H1 (cell line): Measurements from ENCODE around the gene TAF13. TPM values are rescaled to one million over a fixed set of nuclear protein-coding genes. Genes with fewer than 3 reads are reported as not detected.

Experiments used
- CTCF ChIA-PET: fragments of 300-600 bp; sonication (Branson Sonifier 250); formaldehyde crosslinking; loops from one replicate; lab custom pipeline; 2021; ENCODE audit not compliant: partially characterized antibody; lab: Charles Lee
- POLR2A ChIA-PET: fragments of 300-600 bp; sonication (Branson Sonifier 250); formaldehyde crosslinking; loops from one replicate; lab custom pipeline; 2021; ENCODE audit warnings: inconsistent platforms; ENCODE audit not compliant: partially characterized antibody; lab: Charles Lee
- DNase-seq, 2 experiments: peaks; one replicate each; pipeline versions ENCODE4 v3.0.0 to v3.0.0-alpha.2; 2010 to 2022; ENCODE audit warnings: low spot score in 2 of 2, low read depth in 1 of 2, mixed read lengths in 1 of 2
- FAIRE-seq: peaks from 2 replicates; lab custom pipeline; 2011; peaks lifted over from hg19 to GRCh38; lab: Jason Lieb, UNC
- H2AFZ ChIP-seq: 2 replicates; pipeline ENCODE4 v1.8.1; 2012; ENCODE audit warnings: low read length, inconsistent platforms
- H2AK5ac ChIP-seq: 2 replicates; pipeline ENCODE4 v1.6.1; 2013; ENCODE audit warnings: low read depth, low read length
- H2BK120ac ChIP-seq: replicated peaks from 2 replicates; pipeline ENCODE3; 2013; ENCODE audit warnings: low read depth, low read length, inconsistent platforms
- H2BK12ac ChIP-seq: 2 replicates; pipeline ENCODE4 v1.6.1; 2013; ENCODE audit warnings: low read depth, low read length
- H2BK15ac ChIP-seq: 2 replicates; pipeline ENCODE4 v1.6.1; 2013; ENCODE audit warnings: low read length
- H2BK20ac ChIP-seq: 2 replicates; pipeline ENCODE4 v1.6.1; 2013; ENCODE audit warnings: low read length
- H2BK5ac ChIP-seq: 2 replicates; pipeline ENCODE4 v1.6.1; 2013; ENCODE audit warnings: low read depth, low read length
- H3K14ac ChIP-seq: 2 replicates; pipeline ENCODE4 v1.6.1; 2013; ENCODE audit warnings: inconsistent platforms; ENCODE audit not compliant: insufficient read length
- H3K18ac ChIP-seq: 2 replicates; pipeline ENCODE4 v1.6.1; 2013; ENCODE audit warnings: low read length; ENCODE audit errors: extremely low read depth
- H3K23ac ChIP-seq: 2 replicates; pipeline ENCODE4 v1.6.1; 2013; ENCODE audit warnings: inconsistent platforms; ENCODE audit not compliant: insufficient read length
- H3K23me2 ChIP-seq: 2 replicates; pipeline ENCODE4 v1.6.1; 2013; ENCODE audit warnings: low read depth, low read length
- H3K27ac ChIP-seq: 2 replicates; pipeline ENCODE4 v1.6.1; 2011; ENCODE audit warnings: low read depth, low read length, inconsistent platforms
- H3K27me3 ChIP-seq, 4 experiments: replicated peaks in 1 of 4; 1 replicate in 1 of 4; 2 replicates in 3 of 4; pipeline versions ENCODE4 v1.6.1 to v1.8.1; 2011 to 2013; ENCODE audit warnings: low read length in 3 of 4, mild to moderate bottlenecking in 3 of 4, inconsistent platforms in 2 of 4, mixed read lengths in 2 of 4, moderate library complexity in 1 of 4; ENCODE audit not compliant: control insufficient read depth in 3 of 4, insufficient read depth in 3 of 4; ENCODE audit errors: extremely low read depth in 1 of 4
- H3K36me3 ChIP-seq, 4 experiments: 2 replicates each; pipeline versions ENCODE4 v1.6.1 to v1.8.1; 2011 to 2013; ENCODE audit warnings: mild to moderate bottlenecking in 4 of 4, low read length in 3 of 4, moderate library complexity in 2 of 4, control low read depth in 1 of 4, inconsistent platforms in 1 of 4; ENCODE audit not compliant: insufficient read depth in 4 of 4, control insufficient read depth in 2 of 4
- H3K4ac ChIP-seq: replicated peaks from 2 replicates; pipeline ENCODE3; 2013; ENCODE audit warnings: low read length, low read depth, mixed read lengths, inconsistent platforms; ENCODE audit not compliant: insufficient read length
- H3K4me1 ChIP-seq, 4 experiments: replicated peaks in 1 of 4; 1 replicate in 1 of 4; 2 replicates in 3 of 4; pipeline versions ENCODE4 v1.6.1 to v1.8.1; 2011 to 2013; ENCODE audit warnings: low read length in 3 of 4, inconsistent platforms in 2 of 4, mixed read lengths in 1 of 4; ENCODE audit not compliant: insufficient read depth in 4 of 4, control insufficient read depth in 3 of 4
- H3K4me2 ChIP-seq, 2 experiments: 2 replicates each; pipeline versions ENCODE4 v1.6.1 to v1.8.1; 2011 to 2013; ENCODE audit warnings: low read depth in 2 of 2, low read length in 2 of 2, control low read depth in 1 of 2, inconsistent platforms in 1 of 2, mild to moderate bottlenecking in 1 of 2; ENCODE audit not compliant: insufficient read depth in 1 of 2
- H3K4me3 ChIP-seq, 4 experiments: fragments of 200-600, 300-600 bp in 1 of 4; sonication (generic), shearing (Covaris generic), sonication (Bioruptor Twin) in 1 of 4; 2 replicates each; pipeline versions ENCODE4 v1.5.1 to v1.8.1; 2011 to 2016; ENCODE audit warnings: low read length in 4 of 4, low read depth in 3 of 4, control low read depth in 2 of 4, inconsistent platforms in 2 of 4, mild to moderate bottlenecking in 2 of 4, mixed read lengths in 1 of 4, moderate library complexity in 1 of 4; ENCODE audit not compliant: insufficient read depth in 2 of 4; ENCODE audit errors: extremely low read depth in 1 of 4
- H3K56ac ChIP-seq: replicated peaks from 2 replicates; pipeline ENCODE3; 2013; ENCODE audit warnings: low read depth, mild to moderate bottlenecking, mixed read lengths, low read length, inconsistent platforms; ENCODE audit not compliant: insufficient read length
- H3K79me1 ChIP-seq: 2 replicates; pipeline ENCODE4 v1.6.1; 2013; ENCODE audit warnings: low read depth, low read length, control low read depth
- H3K79me2 ChIP-seq, 2 experiments: 2 replicates each; pipeline versions ENCODE4 v1.6.1 to v1.8.1; 2012 to 2013; ENCODE audit warnings: low read length in 2 of 2, mild to moderate bottlenecking in 2 of 2, inconsistent platforms in 1 of 2; ENCODE audit not compliant: insufficient read depth in 2 of 2, control insufficient read depth in 1 of 2
- H3K9ac ChIP-seq, 4 experiments: replicated peaks in 1 of 4; 1 replicate in 1 of 4; 2 replicates in 3 of 4; pipeline versions ENCODE4 v1.6.1 to v1.8.1; 2011 to 2013; ENCODE audit warnings: low read depth in 3 of 4, low read length in 3 of 4, control low read depth in 2 of 4, mild to moderate bottlenecking in 2 of 4, moderate library complexity in 2 of 4, inconsistent platforms in 1 of 4; ENCODE audit errors: extremely low read depth in 1 of 4
- H3K9me3 ChIP-seq, 2 experiments: 2 replicates each; pipeline versions ENCODE4 v1.6.1 to v1.8.1; 2012 to 2013; ENCODE audit warnings: mild to moderate bottlenecking in 2 of 2, moderate library complexity in 2 of 2, control low read depth in 1 of 2, inconsistent platforms in 1 of 2, low read depth in 1 of 2, low read length in 1 of 2, mixed read lengths in 1 of 2; ENCODE audit not compliant: insufficient read depth in 2 of 2
- H4K20me1 ChIP-seq, 2 experiments: replicated peaks in 1 of 2; 2 replicates each; pipeline versions ENCODE3 to v1.8.1; 2011 to 2013; ENCODE audit warnings: inconsistent platforms in 2 of 2, low read length in 2 of 2, mild to moderate bottlenecking in 1 of 2; ENCODE audit not compliant: insufficient read depth in 2 of 2, control insufficient read depth in 1 of 2
- H4K5ac ChIP-seq: 2 replicates; pipeline ENCODE4 v1.6.1; 2013; ENCODE audit warnings: low read length, low read depth, mixed read lengths, inconsistent platforms; ENCODE audit not compliant: insufficient read length
- H4K8ac ChIP-seq: 2 replicates; pipeline ENCODE4 v1.8.0; 2013; ENCODE audit warnings: mild to moderate bottlenecking, moderate library complexity, low read length, inconsistent platforms; ENCODE audit not compliant: insufficient read depth; ENCODE audit errors: extremely low read depth
- H4K91ac ChIP-seq: replicated peaks from 2 replicates; pipeline ENCODE3; 2013; ENCODE audit warnings: low read length, mixed read lengths, inconsistent platforms; ENCODE audit not compliant: insufficient read length
- BCL11A ChIP-seq, 2 experiments: IDR thresholded peaks; one replicate each; pipeline ENCODE4 v1.6.1; 2011; ENCODE audit warnings: low read depth in 2 of 2, low read length in 2 of 2, mild to moderate bottlenecking in 2 of 2
- CBX5 ChIP-seq: fragments of 300-800, 300-1000 bp; sonication (generic); IDR thresholded peaks from 2 replicates; pipeline ENCODE4 v1.7.1; 2016; ENCODE audit warnings: antibody characterized with exemption, low read length, low read depth
- CHD1 ChIP-seq: IDR thresholded peaks from 2 replicates; pipeline ENCODE4 v1.6.1; 2012; ENCODE audit warnings: low read depth, low read length, improper control_type of control experiment
- CTBP2 ChIP-seq: IDR thresholded peaks from 2 replicates; pipeline ENCODE4 v1.7.0; 2011; ENCODE audit warnings: borderline replicate concordance, mild to moderate bottlenecking, moderate library complexity, mixed read lengths, low read length; ENCODE audit not compliant: insufficient read depth, insufficient read length
- EZH2 ChIP-seq: fragments of 200-600 bp; sonication (generic); IDR thresholded peaks from 2 replicates; pipeline ENCODE4 v1.7.1; 2012; ENCODE audit warnings: low read depth, mild to moderate bottlenecking, moderate library complexity, low read length, inconsistent platforms; ENCODE audit not compliant: severe bottlenecking
- GTF2F1 ChIP-seq: IDR thresholded peaks from 2 replicates; pipeline ENCODE4 v1.6.1; 2012; ENCODE audit warnings: low read depth, low read length, improper control_type of control experiment, borderline replicate concordance
- HDAC2 ChIP-seq, 2 experiments: fragments of 300-600 bp in 1 of 2; sonication (generic) in 1 of 2; IDR thresholded peaks; 2 replicates each; pipeline ENCODE4 v1.6.1; 2011 to 2012; ENCODE audit warnings: low read depth in 2 of 2, low read length in 2 of 2, mild to moderate bottlenecking in 2 of 2, moderate library complexity in 2 of 2, borderline replicate concordance in 1 of 2, inconsistent platforms in 1 of 2
- KDM5A ChIP-seq: fragments of 200-600 bp; IDR thresholded peaks from 2 replicates; pipeline ENCODE4 v1.7.1; 2012; ENCODE audit warnings: mild to moderate bottlenecking, low read length, inconsistent platforms, mixed read lengths
- MAFK ChIP-seq: IDR thresholded peaks from 2 replicates; pipeline ENCODE4 v1.6.1; 2012; ENCODE audit warnings: low read depth, mild to moderate bottlenecking, improper control_type of control experiment, low read length
- SP2 ChIP-seq: IDR thresholded peaks from 2 replicates; pipeline ENCODE4 v1.6.1; 2012; ENCODE audit warnings: mild to moderate bottlenecking, low read length, inconsistent platforms
- SRF ChIP-seq: IDR thresholded peaks from 2 replicates; pipeline ENCODE4 v1.6.1; 2011; ENCODE audit warnings: mild to moderate bottlenecking, low read depth, low read length, moderate library complexity
- USF2 ChIP-seq: IDR thresholded peaks from 2 replicates; pipeline ENCODE4 v1.6.1; 2011; ENCODE audit warnings: low read length, improper control_type of control experiment
- YY1 ChIP-seq: IDR thresholded peaks from 2 replicates; pipeline ENCODE4 v1.6.1; 2011; ENCODE audit warnings: low read depth, mild to moderate bottlenecking, low read length
- WGBS, 2 experiments: shearing (Covaris generic) in 1 of 2; methylation state at CpG; one replicate each; pipeline versions ENCODE4 v1.1.6 to v1.1.7; 2013 to 2015; ENCODE audit warnings: low lambda C conversion rate in 2 of 2, mixed read lengths in 2 of 2, inconsistent platforms in 1 of 2, low coverage in 1 of 2, missing lambda C conversion rate in 1 of 2; ENCODE audit not compliant: insufficient replicate concordance in 2 of 2, insufficient coverage in 1 of 2, insufficient read length in 1 of 2; ENCODE audit errors: extremely low coverage in 1 of 2, missing lambda C conversion rate in 1 of 2; 5-methylcytosine and 5-hydroxymethylcytosine counted together
- polyA plus RNA-seq, 7 experiments: library from polyadenylated mRNA; depleted of rRNA in 3 of 7; stranded (reverse) in 5 of 7; unstranded in 2 of 7; fragments of >200 nt in 5 of 7; fragments of 200-250 nt in 2 of 7; gene quantifications; 1 replicate in 5 of 7; 2 replicates in 1 of 7; 4 replicates in 1 of 7; pipeline versions ENCODE4 v1.2.1 to v1.2.3, GENCODE V29; 2011 to 2013; ENCODE audit warnings: missing spikeins in 2 of 7, mixed read lengths in 2 of 7
- total RNA-seq: library from RNA; stranded (reverse); fragmentation: NEBNext Ultra II Directional; extraction: Animal tissue kit (Norgen Biotek cat#: 25700); gene quantifications from 2 replicates; pipeline ENCODE4 v1.2.1, GENCODE V29; 2021

The TAF13 gene
- total and polyA plus RNA-seq, 2 of the 8 experiments (the other 6 are each of a cell fraction or from before 2014, with no cell fraction given): 13.1 to 41.7 TPM

- H2BK5ac ChIP-seq: no peak overlapping the region
- H3K27me3 ChIP-seq: no peaks in the 10 kb centered on the region
- 85% methylated on average over 1 of the region's 1 CpG; no CpG with 5 or more reads in 1 of the 2 experiments for whole genome bisulfite sequencing, 2 experiments
- no peak for FAIRE-seq
- no peak overlapping the region for H3K4me3 ChIP-seq
- no peak overlapping the region for H3K4me2 ChIP-seq
- peaks cover 0 to 2% of the 10 kb centered on the region in 2 experiments for H4K20me1 ChIP-seq
- no peak for DNase-seq
- H3K79me1 ChIP-seq: no peaks in the 10 kb centered on the region
- H3K18ac ChIP-seq: no peak overlapping the region
- no peaks in the 10 kb centered on the region for H3K9me3 ChIP-seq
- H3K56ac ChIP-seq: no peak overlapping the region
- no peaks in the 10 kb centered on the region; a peak in 1 of 7 replicates for H3K4me1 ChIP-seq
- H3K27ac ChIP-seq: no peak overlapping the region
- H3K23ac ChIP-seq: no peak overlapping the region
- ChIA-PET POLR2A (interaction anchor here (0.5 kb wide), 1 partner anchor 51 kb away, joined by 3 read pairs; no protein-coding TSS in a partner anchor), CTCF (interaction anchor here (1.1 kb wide), 1 partner anchor 16 kb away, joined by 3 read pairs; a partner anchor contains a TSS)
- no peak overlapping the region for H3K14ac ChIP-seq
- H3K9ac ChIP-seq: no peak overlapping the region
- H3K36me3 ChIP-seq: peaks cover 0 to 7% (median 2%) of the 10 kb centered on the region in 4 experiments; a peak in 3 of 8 replicates
- H3K79me2 ChIP-seq: peaks cover 0 to 27% of the 10 kb centered on the region in 2 experiments; a peak in 3 of 4 replicates
- no peak overlapping the region for H4K5ac ChIP-seq
- no peak overlapping the region for H4K91ac ChIP-seq
- no peak overlapping the region for H2BK20ac ChIP-seq
- H2BK120ac ChIP-seq: no peak overlapping the region
- no peak overlapping the region for H3K4ac ChIP-seq
- H2BK12ac ChIP-seq: no peak overlapping the region
- no peak overlapping the region for H4K8ac ChIP-seq
- no peak overlapping the region for H2AFZ ChIP-seq
- H2AK5ac ChIP-seq: no peak overlapping the region
- H3K23me2 ChIP-seq: no peaks in the 10 kb centered on the region; the same call in none of the 2 replicates
- H2BK15ac ChIP-seq: no peak overlapping the region
- TF ChIP-seq SP2 (no peak), USF2 (no peak), GTF2F1 (no peak), YY1 (no peak), CHD1 (no peak), CBX5 (no peak), SRF (no peak), BCL11A (IDR thresholded peaks at IDR 0.05; ENCODE audit: low read depth in 2 of 2, low read length in 2 of 2) (no peak), EZH2 (no peak), HDAC2 (IDR thresholded peaks at IDR 0.05; ENCODE audit: borderline replicate concordance in 1 of 2, low read depth in 2 of 2, low read length in 2 of 2) (no peak), MAFK (no peak), KDM5A (no peak), CTBP2 (no peak)
Measured at GRCh38 chr1:109096120-109096519, 20.3 kb upstream of the TAF13 start.
